Measurements from ENCODE around the gene ANKRD7. TPM values are rescaled to one million over a fixed set of nuclear protein-coding genes. Genes with fewer than 3 reads are reported as not detected.

The ANKRD7 gene
- total RNA-seq, 2 donors from 2014 or later, result 2.6 TPM; not detected in 1

- Histone ChIP-seq H3K27me3 (no peaks in the 10 kb centered on the region), H3K27ac (peak overlapping the region in 3 of 4 donors; percentile 10 to 61 (median 54)), H3K36me3 (replicated peaks in 1 of 2; ENCODE audit: insufficient read depth in 1 of 2, low read depth in 2 of 2) (no peaks in the 10 kb centered on the region), H3K4me3 (peak overlapping the region; percentile 51 to 76), H3K9me3 (no peaks in the 10 kb centered on the region), H3K4me1 (no peaks in the 10 kb centered on the region)
- WGBS, 2 donors, result 4 to 18% methylated on average over 29 to 49 of the region's 49 CpGs
- intact Hi-C loops (cut with DNase I), result no loop called here
- peak; percentile 72 to 90 (median 79) for DNase-seq
- ATAC-seq, result peak; percentile 90
- TF ChIP-seq POLR2A (IDR thresholded peaks at IDR 0.05), result peak; percentile 24 to 70 (median 67)
- TF ChIP-seq CTCF (IDR thresholded peaks at IDR 0.05), result no peak
Observed at GRCh38 chr7:118214051-118214832, 10.3 kb upstream of the ANKRD7 start.

GRCh38 chr7:118214833-118215182, 9.7 kb upstream of the ANKRD7 start:
- Histone ChIP-seq H3K9me3 (no peaks in the 10 kb centered on the region), H3K36me3 (replicated peaks in 1 of 2; ENCODE audit: insufficient read depth in 1 of 2, low read depth in 2 of 2) (no peaks in the 10 kb centered on the region), H3K4me1 (no peaks in the 10 kb centered on the region), H3K27ac (peak overlapping the region in 3 of 4 donors; percentile 10 to 61 (median 54)), H3K4me3 (peak overlapping the region; percentile 51 to 76), H3K27me3 (no peaks in the 10 kb centered on the region)
- DNase-seq (no peak), ATAC-seq (peak; percentile 24)
- no peak for TF ChIP-seq POLR2A (IDR thresholded peaks at IDR 0.05)
- TF ChIP-seq CTCF (IDR thresholded peaks at IDR 0.05), result no peak
- WGBS, 2 donors, result 27 to 39% methylated on average over 3 of the region's 3 CpGs
- intact Hi-C loops (cut with DNase I), result no loop called here

GRCh38 chr7:118217210-118217619, 7.3 kb upstream of the ANKRD7 start:
- intact Hi-C loops (cut with DNase I), result no loop called here
- DNase-seq (no peak), ATAC-seq (no peak)
- H3K27me3 ChIP-seq, result no peaks in the 10 kb centered on the region
- H3K4me1 ChIP-seq, result no peaks in the 10 kb centered on the region
- no peaks in the 10 kb centered on the region for H3K36me3 ChIP-seq (replicated peaks in 1 of 2; ENCODE audit: insufficient read depth in 1 of 2, low read depth in 2 of 2)
- H3K9me3 ChIP-seq, result no peaks in the 10 kb centered on the region
- no peak overlapping the region for H3K27ac ChIP-seq
- H3K4me3 ChIP-seq, result no peak overlapping the region
- no peak for TF ChIP-seq POLR2A (IDR thresholded peaks at IDR 0.05)
- WGBS, 2 donors, result 44 to 56% methylated on average over 1 of the region's 1 CpG

- no peak for DNase-seq
- intact Hi-C loops (cut with DNase I), result no loop called here
- Histone ChIP-seq H3K36me3 (replicated peaks in 1 of 2; ENCODE audit: insufficient read depth in 1 of 2, low read depth in 2 of 2) (no peaks in the 10 kb centered on the region), H3K9me3 (no peaks in the 10 kb centered on the region), H3K27ac (no peak overlapping the region), H3K4me1 (no peaks in the 10 kb centered on the region), H3K4me3 (no peak overlapping the region), H3K27me3 (no peaks in the 10 kb centered on the region)
- WGBS, 2 donors, result 62 to 66% methylated on average over 8 of the region's 8 CpGs
- no peak for ATAC-seq
- no peak for TF ChIP-seq CTCF (IDR thresholded peaks at IDR 0.05)
- no peak for TF ChIP-seq POLR2A (IDR thresholded peaks at IDR 0.05)
Observed at GRCh38 chr7:118218413-118219156, 5.9 kb upstream of the ANKRD7 start.

- TF ChIP-seq CTCF (IDR thresholded peaks at IDR 0.05) (no peak), POLR2A (IDR thresholded peaks at IDR 0.05) (no peak)
- Histone ChIP-seq H3K36me3 (replicated peaks in 1 of 2; ENCODE audit: insufficient read depth in 1 of 2, low read depth in 2 of 2) (no peaks in the 10 kb centered on the region), H3K9me3 (no peaks in the 10 kb centered on the region), H3K27ac (no peak overlapping the region), H3K4me1 (no peaks in the 10 kb centered on the region), H3K27me3 (no peaks in the 10 kb centered on the region), H3K4me3 (no peak overlapping the region)
- ATAC-seq, result no peak
- intact Hi-C loops (cut with DNase I), result no loop called here
- no peak for DNase-seq
- WGBS, 2 donors, result 82 to 88% methylated on average over 3 of the region's 3 CpGs
Observed at GRCh38 chr7:118219157-118219512, 5.4 kb upstream of the ANKRD7 start.
